A549 treated with RU486 at 1 μM for 4 hours (cell line): ENCODE measurements around the gene HCFC2. TPM values are rescaled to one million over a fixed set of nuclear protein-coding genes. Genes with fewer than 3 reads are reported as not detected.

Experiments used
- total RNA-seq: library from RNA; stranded (reverse); fragments of 200-300 nt; extraction: Qiagen RNA extraction; gene quantifications from 5 replicates; pipeline ENCODE4 v1.2.3, GENCODE V29; 2022; ENCODE audit warnings: low read depth

Gene HCFC2
- total RNA-seq, result 2.8 to 4.9 TPM (median 4.6 TPM) in 5 replicates

GRCh38 chr12:104064031-104064841, at the start of gene HCFC2:
TSS of gene HCFC2 (plus strand) at chr12:104064531. CDS start at chr12:104064561, 30 bp downstream.

DNA sequence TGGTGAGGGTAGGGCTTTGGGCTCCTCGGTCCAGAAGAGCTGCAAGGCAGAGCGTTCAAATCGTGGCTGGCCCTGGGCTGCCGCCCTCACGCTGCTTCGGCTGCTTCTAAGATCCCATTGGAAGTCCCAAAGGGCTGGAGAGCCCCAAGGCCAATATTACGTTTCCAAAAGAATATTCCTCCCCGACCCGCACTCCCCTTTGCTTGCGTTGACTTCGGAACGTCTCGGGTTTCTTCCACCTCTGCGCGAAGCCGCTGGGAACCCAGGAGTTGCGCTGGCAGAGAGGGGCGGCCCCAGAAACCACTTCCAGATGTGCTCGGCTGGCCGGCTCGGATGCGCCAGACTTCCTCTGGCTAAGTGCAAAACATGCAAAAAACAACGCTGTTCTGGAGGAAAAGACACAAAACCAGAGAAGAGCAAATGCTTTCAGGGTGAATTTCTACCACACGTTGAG, 14.4 kb upstream of the HCFC2 start, which contains the start of gene GLT8D2:
Gene GLT8D2 (minus strand): TSS at position 285 of the 454 bp plus-strand sequence. CDS start 30,539 bp downstream, outside the sequence.

DNA sequence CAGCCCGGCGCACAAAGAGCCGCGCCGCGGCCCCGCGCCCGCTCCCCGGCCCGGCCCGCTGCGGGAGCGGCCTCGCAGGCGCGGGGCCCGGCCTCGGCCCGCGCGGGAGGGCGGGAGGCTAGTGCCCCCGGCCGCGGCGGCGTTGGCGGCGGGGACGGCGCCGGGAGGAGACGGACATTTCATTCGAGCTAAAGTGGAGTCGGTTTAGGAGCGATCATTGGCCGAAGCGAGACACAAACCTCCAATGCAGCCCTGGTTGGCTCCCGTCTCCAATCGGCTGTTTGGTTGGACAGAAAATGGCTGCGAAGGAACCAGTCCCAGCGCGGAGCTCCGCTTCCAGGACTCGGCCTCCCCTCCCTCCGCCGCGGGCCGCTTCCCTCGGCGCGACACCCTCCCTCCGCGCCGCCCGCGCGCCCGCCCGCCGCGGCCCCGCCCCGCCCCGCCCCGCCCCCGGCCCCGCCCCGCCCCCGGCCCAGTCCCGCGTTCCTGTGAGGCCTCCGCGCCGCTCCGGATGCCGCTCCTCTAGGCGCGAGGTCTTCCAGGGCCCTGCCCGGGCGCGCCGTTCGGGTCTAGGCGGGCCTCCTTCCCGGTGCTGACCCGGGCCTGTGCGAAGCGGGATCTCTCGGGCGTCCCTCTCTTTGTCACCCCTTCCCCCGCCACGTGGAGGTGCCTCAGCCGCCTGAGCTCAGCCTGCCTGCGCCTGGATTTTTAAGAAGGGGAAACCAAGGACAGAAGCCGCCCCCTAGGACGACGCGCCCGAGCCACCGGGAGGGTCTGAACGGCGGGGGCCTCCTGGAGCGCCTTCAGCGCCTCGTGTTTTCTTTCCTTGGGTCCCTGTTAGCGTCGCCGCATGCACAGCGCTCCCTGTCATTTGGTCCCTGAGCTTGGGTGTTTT, 73.8 kb downstream of the HCFC2 start, which contains the start of gene NFYB:
Gene NFYB (minus strand): TSS at position 309 of the 895 bp plus-strand sequence. CDS start 2,757 bp downstream, outside the sequence.

Other genes starting within 250 kb of the HCFC2 start
- gene NT5DC3, start 223.3 kb upstream of the HCFC2 start, total RNA-seq, result 6.6 to 9.3 TPM (median 7.8 TPM) in 5 replicates
- 514 to 721 TPM (median 621 TPM) in 5 replicates for gene HSP90B1, start 134.1 kb upstream of the HCFC2 start, total RNA-seq
- 20.0 to 35.6 TPM (median 28.3 TPM) in 5 replicates for gene TDG, start 98.7 kb upstream of the HCFC2 start, total RNA-seq
- gene GLT8D2, start 14.3 kb upstream of the HCFC2 start, total RNA-seq, result 0.18 to 0.74 TPM (median 0.30 TPM) in 4 of 5 replicates, not detected in the other
- 16.7 to 32.6 TPM (median 28.6 TPM) in 5 replicates for gene NFYB, start 73.7 kb downstream of the HCFC2 start, total RNA-seq
- gene TXNRD1, start 151.2 kb downstream of the HCFC2 start, total RNA-seq, result 1,004 to 1,355 TPM (median 1,133 TPM) in 5 replicates
- 7.2 to 8.7 TPM (median 8.2 TPM) in 5 replicates for gene EID3, start 239.2 kb downstream of the HCFC2 start, total RNA-seq